ENCODE results near the gene TMEM131. TPM values are rescaled to one million over a fixed set of nuclear protein-coding genes. Genes with fewer than 3 reads are reported as not detected.
"Not testable (repeated sequence)": the region's sequence is repeated elsewhere in the genome, so short reads cannot be mapped to it uniquely, and the experiment has no call there.

TMEM131 gene
- total RNA-seq, 1 donor from 2014 or later = 59.4 TPM

GRCh38 chr2:97849881-97850528, 145.7 kb downstream of the TMEM131 start:
- Histone ChIP-seq H2AFZ (replicated peaks) (no peak overlapping the region), H3K9ac (no peak overlapping the region), H3K27ac (no peak overlapping the region), H3K36me3 (no peaks in the 10 kb centered on the region), H3K4me3 (no peak overlapping the region), H3F3A (ENCODE audit: low read depth) (no peaks in the 10 kb centered on the region), H4K20me1 (ENCODE audit: low read depth) (peaks cover 2% of the 10 kb centered on the region), H3K27me3 (no peaks in the 10 kb centered on the region), H3K4me2 (no peak overlapping the region), H3K79me2 (ENCODE audit: low read depth) (no peaks in the 10 kb centered on the region), H3K4me1 (no peaks in the 10 kb centered on the region), H3K9me3 (ENCODE audit: low read depth) (no peaks in the 10 kb centered on the region)
- Mint-ChIP-seq H3K27me3 (ENCODE audit: insufficient read depth, low read depth) (no peaks in the 10 kb centered on the region), H3K9me3 (no peaks in the 10 kb centered on the region), H3K4me3 (no peak overlapping the region), H3K4me1 (no peaks in the 10 kb centered on the region), H3K36me3 (peaks cover 12% of the 10 kb centered on the region), H3K27ac (no peak overlapping the region)
- no peak for TF ChIP-seq EZH2phosphoT487 (IDR thresholded peaks at IDR 0.05)
- no peak for TF ChIP-seq EZH2 (IDR thresholded peaks at IDR 0.05)
- no peak for TF ChIP-seq CTCF (IDR thresholded peaks at IDR 0.05)
- no peak for DNase-seq (ENCODE audit: low spot score)

GRCh38 chr2:97848306-97848705, 147.4 kb downstream of the TMEM131 start:
- H3K4me2 ChIP-seq = no peak overlapping the region
- no peaks in the 10 kb centered on the region for H3K79me2 ChIP-seq (ENCODE audit: low read depth)
- H3K4me1 Mint-ChIP-seq = no peaks in the 10 kb centered on the region
- no peak overlapping the region for H2AFZ ChIP-seq (replicated peaks)
- no peaks in the 10 kb centered on the region for H3F3A ChIP-seq (ENCODE audit: low read depth)
- H3K9me3 Mint-ChIP-seq = no peaks in the 10 kb centered on the region
- peaks cover 6% of the 10 kb centered on the region for H3K36me3 Mint-ChIP-seq
- no peak overlapping the region for H3K4me3 ChIP-seq
- H4K20me1 ChIP-seq (ENCODE audit: low read depth) = peaks cover 11% of the 10 kb centered on the region
- no peak for TF ChIP-seq CTCF (IDR thresholded peaks at IDR 0.05)
- TF ChIP-seq EZH2phosphoT487 (IDR thresholded peaks at IDR 0.05) = no peak
- no peak for TF ChIP-seq EZH2 (IDR thresholded peaks at IDR 0.05)
- H3K27me3 Mint-ChIP-seq (ENCODE audit: insufficient read depth, low read depth) = no peaks in the 10 kb centered on the region
- no peaks in the 10 kb centered on the region for H3K9me3 ChIP-seq (ENCODE audit: low read depth)
- no peak overlapping the region for H3K27ac Mint-ChIP-seq
- no peaks in the 10 kb centered on the region for H3K4me1 ChIP-seq
- H3K36me3 ChIP-seq = no peaks in the 10 kb centered on the region
- no peak overlapping the region for H3K9ac ChIP-seq
- no peak overlapping the region for H3K27ac ChIP-seq
- no peaks in the 10 kb centered on the region for H3K27me3 ChIP-seq
- DNase-seq (ENCODE audit: low spot score) = no peak
- H3K4me3 Mint-ChIP-seq = no peak overlapping the region

GRCh38 chr2:97846716-97847115, 149.0 kb downstream of the TMEM131 start:
- H2AFZ ChIP-seq (replicated peaks); H3K27ac ChIP-seq; H3K9ac ChIP-seq; H3K4me3 Mint-ChIP-seq; H3K36me3 ChIP-seq; H3K27me3 ChIP-seq; H3K27ac Mint-ChIP-seq; DNase-seq (ENCODE audit: low spot score); H3K4me2 ChIP-seq; H3K4me1 ChIP-seq; H3K4me3 ChIP-seq; H3F3A ChIP-seq (ENCODE audit: low read depth); H3K79me2 ChIP-seq (ENCODE audit: low read depth); H3K27me3 Mint-ChIP-seq (ENCODE audit: insufficient read depth, low read depth); H3K9me3 ChIP-seq (ENCODE audit: low read depth); H3K4me1 Mint-ChIP-seq; H3K9me3 Mint-ChIP-seq; H3K36me3 Mint-ChIP-seq: not testable (repeated sequence)
- peaks cover 11% of the 10 kb centered on the region for H4K20me1 ChIP-seq (ENCODE audit: low read depth)

- Histone ChIP-seq H3K4me2 (no peak overlapping the region), H3K9me3 (ENCODE audit: low read depth) (no peaks in the 10 kb centered on the region), H3K4me1 (no peaks in the 10 kb centered on the region), H3K79me2 (ENCODE audit: low read depth) (no peaks in the 10 kb centered on the region), H3K9ac (no peak overlapping the region), H3F3A (ENCODE audit: low read depth) (no peaks in the 10 kb centered on the region), H3K27me3 (no peaks in the 10 kb centered on the region), H2AFZ (replicated peaks) (no peak overlapping the region), H3K27ac (no peak overlapping the region), H3K36me3 (no peaks in the 10 kb centered on the region), H3K4me3 (no peak overlapping the region), H4K20me1 (ENCODE audit: low read depth) (peaks cover 11% of the 10 kb centered on the region)
- no peak overlapping the region for H3K27ac Mint-ChIP-seq
- H3K27me3 Mint-ChIP-seq (ENCODE audit: insufficient read depth, low read depth) = no peaks in the 10 kb centered on the region
- no peaks in the 10 kb centered on the region for H3K4me1 Mint-ChIP-seq
- no peak overlapping the region for H3K4me3 Mint-ChIP-seq
- H3K9me3 Mint-ChIP-seq = no peaks in the 10 kb centered on the region
- no peak for TF ChIP-seq EZH2 (IDR thresholded peaks at IDR 0.05)
- no peak for DNase-seq (ENCODE audit: low spot score)
- H3K36me3 Mint-ChIP-seq = peaks cover 4% of the 10 kb centered on the region
Measured at GRCh38 chr2:97845818-97846217, 149.9 kb downstream of the TMEM131 start.
